NCI-H510A (cell line): Measurements from ENCODE around the gene IFITM2.
"Not testable (repeated sequence)": the region's sequence is repeated elsewhere in the genome, so short reads cannot be mapped to it uniquely, and the experiment has no call there.

Experiments
- DNase-seq: peaks from one replicate; lab custom pipeline; 2025; lab: John Stamatoyannopoulos, UW

IFITM2 gene

GRCh38 chr11:342328-342727, 34.7 kb downstream of the IFITM2 start:
- no peak for DNase-seq

- DNase-seq, result no peak
These were observed 37.4 kb downstream of the IFITM2 start for GRCh38 chr11:344836-345578.

GRCh38 chr11:346529-346928, 38.9 kb downstream of the IFITM2 start:
- DNase-seq, result no peak

- DNase-seq, result not testable (repeated sequence)
These were observed 41.8 kb downstream of the IFITM2 start for GRCh38 chr11:349270-349954.

- not testable (repeated sequence) for DNase-seq
These were observed 42.6 kb downstream of the IFITM2 start for GRCh38 chr11:350033-350722.

GRCh38 chr11:350723-351255, 43.2 kb downstream of the IFITM2 start:
- DNase-seq, result no peak

- DNase-seq, result no peak
These were observed 43.8 kb downstream of the IFITM2 start for GRCh38 chr11:351411-351810.

- no peak for DNase-seq
These were observed 44.9 kb downstream of the IFITM2 start for GRCh38 chr11:352456-353031.

- no peak for DNase-seq
These were observed 45.7 kb downstream of the IFITM2 start for GRCh38 chr11:353179-353873.

- DNase-seq, result peak; percentile 61
These were observed 48.2 kb downstream of the IFITM2 start for GRCh38 chr11:355581-356458.

- no peak for DNase-seq
These were observed 49.0 kb downstream of the IFITM2 start for GRCh38 chr11:356610-357009.

- DNase-seq, result no peak
These were observed 50.0 kb downstream of the IFITM2 start for GRCh38 chr11:357582-357981.

- DNase-seq, result no peak
These were observed 50.6 kb downstream of the IFITM2 start for GRCh38 chr11:358129-358800.
